Transverse colon (tissue), 4 donors: Measurements from ENCODE around the gene CCDC33. TPM values are rescaled to one million over a fixed set of nuclear protein-coding genes. Genes with fewer than 3 reads are reported as not detected.

Experiments
- DNase-seq: peaks from one replicate; pipeline ENCODE4 v3.0.0-alpha.2; 2019
- H3K27ac ChIP-seq, 4 donors: fragments of 200-600 bp; sonication (generic); 2 replicates each; pipeline ENCODE4 v1.5.1; 2016 to 2018; ENCODE audit warnings: inconsistent platforms in 4 of 4
- H3K27me3 ChIP-seq: fragments of 200-600 bp; sonication (generic); 2 replicates; pipeline ENCODE4 v1.5.1; 2017; ENCODE audit warnings: inconsistent platforms
- H3K36me3 ChIP-seq, 4 donors: fragments of 200-600 bp; sonication (generic); 2 replicates each; pipeline ENCODE4 v1.5.1; 2017 to 2019; ENCODE audit warnings: inconsistent platforms in 4 of 4
- H3K4me1 ChIP-seq, 4 donors: fragments of 200-600 bp; sonication (generic); 2 replicates each; pipeline ENCODE4 v1.5.1; 2017 to 2020; ENCODE audit warnings: inconsistent platforms in 4 of 4
- H3K4me3 ChIP-seq, 4 donors: fragments of 200-600 bp; sonication (generic); 1 replicate in 1 of 4; 2 replicates in 3 of 4; pipeline versions ENCODE4 v1.5.1 to v1.6.1; 2017 to 2019; ENCODE audit warnings: inconsistent platforms in 4 of 4
- H3K9me3 ChIP-seq, 2 donors: fragments of 200-600 bp; sonication (generic); 2 replicates each; pipeline ENCODE4 v1.5.1; 2017 to 2019; ENCODE audit warnings: inconsistent platforms in 2 of 2
- EP300 ChIP-seq: sonication (generic); formaldehyde crosslinking; IDR thresholded peaks from one replicate; pipeline ENCODE4 v1.6.1; 2017; ENCODE audit warnings: antibody characterized with exemption, low read depth
- POLR2A ChIP-seq: fragments of 450-650 bp; IDR thresholded peaks from one replicate; pipeline ENCODE4 v1.6.1; 2016; ENCODE audit warnings: antibody characterized with exemption, mild to moderate bottlenecking, moderate library complexity
- POLR2AphosphoS5 ChIP-seq, 3 donors: sonication (generic); formaldehyde crosslinking; IDR thresholded peaks; one replicate each; pipeline ENCODE4 v1.6.1; 2016; ENCODE audit warnings: antibody characterized with exemption in 3 of 3
- WGBS, 2 donors: methylation state at CpG; one replicate each; pipeline ENCODE4 v1.1.5; 2018; ENCODE audit warnings: low coverage in 1 of 2; 5-methylcytosine and 5-hydroxymethylcytosine counted together
- in situ Hi-C, 4 donors: fragments of 200-750 bp; cut with MboI; loops; one replicate each; pipeline versions ENCODE4 v1.15.0 to v1.15.1; 2017; ENCODE audit warnings: low sequenced_read_pairs in 3 of 4, low pct_ligation_motif_present in 1 of 4, low pct_unique_long_range_greater_than_20kb in 1 of 4
- intact Hi-C: fragments of 100-400 bp; cut with DNase I; formaldehyde crosslinking; loops from one replicate; pipeline ENCODE4 v1.15.1; 2023; ENCODE audit warnings: low total_unique reads
- total RNA-seq, 4 donors: library from RNA; depleted of rRNA; stranded (reverse); fragments of >200 nt; gene quantifications; one replicate each; pipeline ENCODE4 v1.1.0, GENCODE V29; 2016
- TF ChIP-seq, protein P1 (sequence below), 5 experiments: fragments of 200-600 bp in 3 of 5; fragments of 450-650 bp in 2 of 5; sonication (generic) in 3 of 5; IDR thresholded peaks; 1 replicate in 2 of 5; 2 replicates in 3 of 5; pipeline ENCODE4 v1.5.1; 2016 to 2017; ENCODE audit warnings: antibody characterized with exemption in 5 of 5, inconsistent platforms in 3 of 5, mild to moderate bottlenecking in 2 of 5, moderate library complexity in 1 of 5

Gene CCDC33
- total RNA-seq, 4 donors from 2014 or later = 0.16 TPM; not detected in 3

DNA sequence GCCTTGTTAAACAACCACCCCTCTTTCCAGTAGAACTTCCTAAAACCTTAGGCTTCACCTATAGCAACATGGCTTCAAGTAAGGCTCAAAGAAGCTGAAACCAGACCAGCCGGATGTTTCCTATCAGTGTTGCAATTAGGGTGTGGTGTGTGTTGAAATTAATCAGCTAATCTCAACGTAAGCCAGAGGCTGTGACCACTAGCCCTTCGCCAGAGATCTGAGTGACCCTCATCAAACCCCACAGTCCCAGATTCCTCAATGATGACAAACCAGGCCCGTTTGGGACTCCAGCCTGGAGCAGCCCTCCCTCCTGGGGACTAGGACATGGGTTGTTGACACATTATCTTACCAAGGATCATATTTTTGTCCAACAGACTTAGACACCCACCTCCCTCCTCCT lies 104.0 kb downstream of the CCDC33 start:
- intact Hi-C loops = no loop called here
- no peak overlapping the region for H3K4me3 ChIP-seq
- H3K36me3 ChIP-seq = no peaks in the 10 kb centered on the region
- TF ChIP-seq POLR2A (no peak), EP300 (no peak), POLR2AphosphoS5 (IDR thresholded peaks at IDR 0.05) (no peak)
- TF ChIP-seq, protein P1, sequence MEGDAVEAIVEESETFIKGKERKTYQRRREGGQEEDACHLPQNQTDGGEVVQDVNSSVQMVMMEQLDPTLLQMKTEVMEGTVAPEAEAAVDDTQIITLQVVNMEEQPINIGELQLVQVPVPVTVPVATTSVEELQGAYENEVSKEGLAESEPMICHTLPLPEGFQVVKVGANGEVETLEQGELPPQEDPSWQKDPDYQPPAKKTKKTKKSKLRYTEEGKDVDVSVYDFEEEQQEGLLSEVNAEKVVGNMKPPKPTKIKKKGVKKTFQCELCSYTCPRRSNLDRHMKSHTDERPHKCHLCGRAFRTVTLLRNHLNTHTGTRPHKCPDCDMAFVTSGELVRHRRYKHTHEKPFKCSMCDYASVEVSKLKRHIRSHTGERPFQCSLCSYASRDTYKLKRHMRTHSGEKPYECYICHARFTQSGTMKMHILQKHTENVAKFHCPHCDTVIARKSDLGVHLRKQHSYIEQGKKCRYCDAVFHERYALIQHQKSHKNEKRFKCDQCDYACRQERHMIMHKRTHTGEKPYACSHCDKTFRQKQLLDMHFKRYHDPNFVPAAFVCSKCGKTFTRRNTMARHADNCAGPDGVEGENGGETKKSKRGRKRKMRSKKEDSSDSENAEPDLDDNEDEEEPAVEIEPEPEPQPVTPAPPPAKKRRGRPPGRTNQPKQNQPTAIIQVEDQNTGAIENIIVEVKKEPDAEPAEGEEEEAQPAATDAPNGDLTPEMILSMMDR (IDR thresholded peaks at IDR 0.05) = no peak
- DNase-seq = no peak
- no peaks in the 10 kb centered on the region for H3K4me1 ChIP-seq
- 50% methylated on average over 4 of the region's 4 CpGs; no CpG with 5 or more reads in 1 of the 2 donors for WGBS, 2 donors
- no peaks in the 10 kb centered on the region for H3K27me3 ChIP-seq
- in situ Hi-C loops = no loop called here
- H3K9me3 ChIP-seq = no peaks in the 10 kb centered on the region
- no peak overlapping the region for H3K27ac ChIP-seq

DNA sequence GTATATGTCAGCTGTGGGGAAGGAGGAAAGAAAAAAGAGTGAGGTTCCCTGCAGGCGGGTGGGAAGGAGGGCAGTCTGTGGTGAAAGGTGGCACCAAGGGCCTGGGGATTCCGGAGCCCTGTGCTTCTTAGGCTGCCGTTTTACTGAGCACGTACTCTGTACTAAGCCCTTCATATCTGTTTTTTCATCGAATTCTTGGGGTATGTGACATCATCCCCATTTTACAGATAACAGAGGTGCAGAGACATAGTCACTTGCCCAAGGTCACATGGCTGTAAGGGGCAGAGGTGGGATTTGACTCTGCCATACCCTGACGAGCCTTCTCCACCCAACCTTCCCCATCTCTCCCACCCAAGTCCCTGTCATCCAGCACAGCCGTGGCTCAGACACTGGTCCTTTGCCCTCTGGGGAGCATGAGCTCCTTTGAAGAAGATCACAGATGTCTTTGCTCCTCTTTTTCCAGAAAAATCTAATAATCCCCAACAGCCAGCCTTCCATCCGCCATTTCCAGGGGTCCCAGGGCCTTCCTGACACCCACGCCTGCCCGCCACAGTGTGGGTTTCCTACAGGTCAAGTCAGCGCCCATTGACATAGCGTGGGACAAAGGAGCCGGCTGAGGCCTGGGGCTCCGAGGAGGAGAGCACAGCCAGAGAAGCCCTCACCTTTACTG lies 107.1 kb downstream of the CCDC33 start:
- in situ Hi-C loops = no loop called here
- no peak overlapping the region for H3K4me3 ChIP-seq
- H3K27ac ChIP-seq = no peak overlapping the region
- TF ChIP-seq, protein P1 (IDR thresholded peaks at IDR 0.05) = no peak
- TF ChIP-seq EP300 (no peak), POLR2A (no peak), POLR2AphosphoS5 (IDR thresholded peaks at IDR 0.05) (no peak)
- no peak for DNase-seq
- 91 to 100% methylated on average over 3 to 14 of the region's 14 CpGs for WGBS, 2 donors
- no peaks in the 10 kb centered on the region for H3K9me3 ChIP-seq
- H3K4me1 ChIP-seq = no peaks in the 10 kb centered on the region
- no peaks in the 10 kb centered on the region for H3K36me3 ChIP-seq
- intact Hi-C loops = no loop called here
- H3K27me3 ChIP-seq = no peaks in the 10 kb centered on the region

DNA sequence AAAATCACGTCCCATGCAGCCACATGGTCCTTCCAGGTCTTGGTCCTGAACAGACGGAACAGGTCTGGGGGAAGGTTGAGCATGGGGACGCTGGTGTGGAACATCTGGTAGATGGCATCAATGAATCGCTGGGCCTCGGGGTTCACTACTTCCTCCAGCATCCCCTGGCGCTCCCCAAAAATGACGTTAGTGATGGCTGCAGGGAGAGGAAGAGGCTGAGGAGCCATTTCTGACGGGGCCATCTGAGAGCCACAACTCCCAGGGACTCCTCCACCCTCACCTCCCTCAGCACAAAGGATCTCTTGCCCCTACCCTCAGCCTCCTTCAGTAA lies 107.6 kb downstream of the CCDC33 start:
- 91% methylated on average over 8 of the region's 8 CpGs; no CpG with 5 or more reads in 1 of the 2 donors for WGBS, 2 donors
- no peaks in the 10 kb centered on the region for H3K36me3 ChIP-seq
- intact Hi-C loops = no loop called here
- H3K27ac ChIP-seq = no peak overlapping the region
- no peaks in the 10 kb centered on the region for H3K9me3 ChIP-seq
- H3K4me1 ChIP-seq = no peaks in the 10 kb centered on the region
- in situ Hi-C loops = no loop called here
- TF ChIP-seq EP300 (no peak), POLR2A (no peak), POLR2AphosphoS5 (IDR thresholded peaks at IDR 0.05) (no peak)
- TF ChIP-seq, protein P1 (IDR thresholded peaks at IDR 0.05) = no peak
- H3K27me3 ChIP-seq = no peaks in the 10 kb centered on the region
- no peak overlapping the region for H3K4me3 ChIP-seq
- no peak for DNase-seq

DNA sequence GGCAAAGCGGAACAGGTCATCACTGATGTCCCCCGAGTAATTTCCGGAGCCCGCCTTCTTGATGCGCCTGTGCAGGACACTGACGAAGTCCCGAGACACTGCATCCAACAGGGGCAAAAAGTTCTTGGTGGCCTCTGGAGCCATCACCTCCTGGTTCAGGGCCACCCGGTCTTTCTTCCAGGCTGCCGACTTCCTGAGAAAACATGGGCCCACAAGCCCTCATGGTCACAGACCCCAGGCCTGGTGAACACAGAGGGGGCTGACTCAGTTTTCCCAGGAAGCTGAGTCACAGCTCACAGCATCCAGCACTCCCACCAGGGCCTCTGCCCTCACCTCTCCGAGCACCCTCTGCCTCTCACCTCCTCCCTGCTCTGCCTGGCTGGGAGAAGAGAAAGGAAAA lies 108.9 kb downstream of the CCDC33 start:
- Histone ChIP-seq H3K4me3 (no peak overlapping the region), H3K9me3 (no peaks in the 10 kb centered on the region), H3K27ac (no peak overlapping the region), H3K36me3 (no peaks in the 10 kb centered on the region), H3K27me3 (no peaks in the 10 kb centered on the region), H3K4me1 (no peaks in the 10 kb centered on the region)
- 50 to 86% methylated on average over 1 to 10 of the region's 10 CpGs for WGBS, 2 donors
- TF ChIP-seq POLR2AphosphoS5 (IDR thresholded peaks at IDR 0.05) (no peak), EP300 (no peak), POLR2A (no peak)
- TF ChIP-seq, protein P1 (IDR thresholded peaks at IDR 0.05) = no peak
- DNase-seq = no peak
- in situ Hi-C loops = no loop called here
- intact Hi-C loops = no loop called here
